NB4 (cell line): ENCODE results near the gene GPC4.

ENCODE experiments used
- CTCF ChIP-seq: IDR thresholded peaks from one replicate; pipeline ENCODE4 v1.5.1; 2012; ENCODE audit warnings: low read depth, low read length
- MYC ChIP-seq: IDR thresholded peaks from 2 replicates; pipeline ENCODE4 v1.6.1; 2011; ENCODE audit warnings: low read depth, low read length
- POLR2A ChIP-seq: IDR thresholded peaks from 2 replicates; pipeline ENCODE4 v1.6.1; 2011; ENCODE audit warnings: mild to moderate bottlenecking; ENCODE audit not compliant: insufficient read length; ENCODE audit errors: extremely low read depth

- TF ChIP-seq MYC, result no peak
- no peak for TF ChIP-seq CTCF
- TF ChIP-seq POLR2A, result no peak
Observed at GRCh38 chrX:133267621-133268020, 147.7 kb downstream of the GPC4 start.
